GM18517 (cell line): ENCODE results near the gene MUC16.

Experiments
- ATAC-seq: cut with Tn5 transposase; IDR thresholded peaks from one replicate; pipeline ENCODE4 v1.9.1; 2021; ENCODE audit warnings: mild to moderate bottlenecking, moderate library complexity; ENCODE audit not compliant: unreplicated experiment

Gene MUC16

DNA sequence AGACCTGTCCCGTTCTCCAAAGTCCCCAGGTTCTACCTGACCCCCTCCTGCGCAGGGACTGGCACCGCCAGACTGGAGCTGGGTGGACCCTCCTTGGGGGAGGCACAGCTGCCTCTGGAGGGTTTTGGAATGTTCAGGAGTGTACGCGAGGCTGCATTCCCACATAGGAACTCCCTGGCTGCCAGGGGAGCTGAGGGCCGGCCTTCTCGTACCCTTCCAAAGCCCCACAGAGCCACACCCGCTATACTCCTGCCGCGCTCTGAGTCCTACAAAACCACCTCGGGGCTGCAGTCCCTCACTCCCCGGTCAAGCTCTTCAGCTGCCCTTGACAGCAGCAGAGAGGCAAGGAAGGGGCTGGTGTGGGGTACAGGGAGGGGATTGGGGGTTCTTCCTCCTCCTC is 484 bp upstream of the MUC16 start:
- no peak for ATAC-seq

DNA sequence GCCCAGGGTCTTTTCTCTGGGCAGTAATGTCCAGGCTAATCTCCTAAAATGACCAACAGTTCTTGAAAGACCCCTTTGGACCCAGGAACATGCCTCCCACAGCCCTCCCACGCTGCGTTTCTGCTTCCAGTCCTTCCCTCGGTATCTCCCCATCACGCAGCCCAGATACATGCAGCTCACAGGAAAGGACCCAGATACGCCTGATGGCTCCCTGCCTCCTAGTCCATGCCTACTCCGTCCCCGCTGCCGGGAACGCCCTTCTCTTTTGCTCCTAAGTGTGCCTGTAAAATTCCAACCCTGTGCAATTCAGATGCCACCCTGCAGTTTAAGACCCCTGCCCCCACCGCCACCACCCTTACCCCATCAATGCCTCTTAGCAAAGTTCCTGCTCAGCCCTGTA is 778 bp downstream of the MUC16 start:
- ATAC-seq = no peak

DNA sequence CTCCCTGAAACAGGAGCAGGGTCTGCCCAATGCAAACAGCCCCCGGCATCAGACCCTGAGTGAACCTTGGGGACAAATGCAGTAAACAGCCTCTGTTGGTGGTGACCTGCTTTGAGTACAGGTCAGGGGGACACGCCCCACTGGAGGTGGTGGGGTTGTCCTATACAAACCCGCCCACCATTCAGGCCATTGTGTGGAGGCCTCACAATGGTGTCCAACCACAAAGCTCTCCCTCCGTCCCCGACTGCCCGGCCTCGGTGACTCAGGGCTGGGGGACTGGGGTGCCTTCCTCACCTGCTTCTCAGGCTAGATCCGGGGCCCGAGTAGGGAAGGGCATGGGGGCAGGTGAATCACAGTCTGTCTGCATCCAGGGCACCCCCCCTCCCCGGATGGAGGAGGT is 1.5 kb downstream of the MUC16 start:
- no peak for ATAC-seq

DNA sequence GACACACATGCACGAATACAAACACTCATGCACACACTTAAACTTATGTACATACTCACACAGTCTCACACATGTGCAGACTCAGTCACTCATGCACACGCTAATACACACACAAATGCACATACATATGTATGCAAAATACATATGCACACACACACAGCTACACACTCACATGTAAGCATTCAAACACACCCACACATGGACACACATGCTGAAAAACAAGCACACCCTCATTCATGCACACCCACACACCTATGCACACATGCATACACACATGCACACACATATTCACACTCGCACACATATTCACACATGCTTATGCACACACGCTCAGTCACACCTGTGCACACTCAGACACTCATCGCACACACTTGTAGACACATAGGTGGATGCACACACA is 9.3 kb downstream of the MUC16 start:
- no peak for ATAC-seq

DNA sequence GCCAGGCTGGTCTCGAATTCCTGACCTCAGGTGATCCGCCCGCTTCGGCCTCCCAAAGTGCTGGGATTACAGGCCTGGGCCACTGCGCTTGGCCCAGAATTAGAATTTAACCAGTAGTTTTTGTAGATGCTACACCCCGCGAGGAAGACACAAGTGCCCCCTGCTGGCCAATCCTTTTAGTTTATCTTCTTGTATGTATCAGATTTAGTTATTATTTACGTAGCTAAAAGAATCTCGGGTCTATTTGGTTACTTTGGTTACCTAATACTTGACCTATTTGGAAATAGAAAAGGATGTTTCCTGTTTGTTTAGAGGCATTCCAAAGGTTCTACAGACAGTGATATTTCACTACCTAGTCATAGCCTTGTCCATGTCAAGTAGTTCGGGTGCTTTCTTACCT is 22.0 kb downstream of the MUC16 start:
- ATAC-seq = no peak

DNA sequence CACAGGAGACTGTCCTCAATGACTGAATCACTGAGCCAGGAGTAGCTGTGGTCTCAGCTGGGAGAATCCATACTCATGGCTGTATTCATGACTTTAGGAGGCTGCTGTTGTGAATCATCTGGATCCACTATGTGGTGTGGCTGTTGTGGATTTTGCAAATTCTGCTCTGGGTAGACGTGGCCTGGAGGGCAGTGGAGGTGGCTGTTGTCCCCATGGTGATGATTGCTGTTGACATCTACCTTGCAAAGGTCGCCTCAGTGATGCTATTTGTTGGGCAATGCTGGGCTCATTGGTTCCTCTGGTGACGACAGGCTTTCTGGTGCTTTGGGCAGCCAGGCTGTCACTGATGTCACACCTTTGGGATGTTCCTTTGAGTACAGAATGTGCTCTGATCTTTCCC is 23.9 kb downstream of the MUC16 start:
- no peak for ATAC-seq

DNA sequence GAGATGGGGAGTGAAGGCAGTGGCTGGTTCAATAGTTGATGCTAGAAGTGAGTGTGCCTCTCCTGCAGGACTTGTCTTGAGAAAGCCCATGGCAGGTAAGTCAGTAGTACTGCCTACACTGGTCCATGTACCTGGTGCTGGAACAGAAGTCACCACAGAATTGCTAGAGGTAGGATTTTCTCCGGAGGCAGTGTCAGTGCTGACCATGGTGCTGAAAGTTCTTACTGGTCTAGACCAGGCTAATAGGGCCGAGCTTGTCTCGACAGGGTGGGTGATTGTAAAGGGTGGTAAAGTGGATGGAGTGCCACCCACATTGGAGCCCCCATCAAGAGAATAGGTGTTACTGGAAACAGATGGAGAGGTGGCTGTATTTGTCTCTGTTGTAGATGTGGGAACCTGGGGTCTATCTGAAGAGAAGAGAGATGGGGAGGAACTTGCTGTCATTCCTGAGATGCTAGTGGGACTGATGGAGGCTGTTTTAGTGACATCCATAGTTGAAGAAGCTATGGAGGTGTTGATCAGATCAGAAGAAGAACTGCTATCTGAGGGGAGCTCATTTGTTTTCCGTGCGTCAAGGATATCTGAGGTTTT is 36.6 kb downstream of the MUC16 start:
- ATAC-seq = no peak

DNA sequence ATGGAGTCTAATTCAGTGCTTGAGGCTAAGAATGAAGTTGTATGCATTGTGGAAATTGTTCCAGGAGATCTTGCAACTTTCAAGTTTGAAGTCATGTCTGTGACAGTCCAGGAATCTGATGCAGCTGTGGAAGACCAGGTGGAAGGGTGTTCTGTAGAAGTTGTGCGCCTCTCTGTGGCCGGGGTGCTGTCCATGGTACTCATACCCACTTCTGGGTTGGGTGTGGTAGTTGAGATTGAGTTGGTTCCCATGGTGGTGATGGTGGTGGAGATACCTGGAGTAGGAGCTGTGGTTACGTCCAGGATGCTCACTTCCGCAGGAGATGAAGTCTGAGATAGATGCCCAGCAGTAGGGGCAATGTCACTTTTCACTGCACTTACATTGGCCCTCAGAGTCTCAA is 44.3 kb downstream of the MUC16 start:
- no peak for ATAC-seq
